GM12878 (cell line): ENCODE data around the gene PRKAG2. TPM values are rescaled to one million over a fixed set of nuclear protein-coding genes. Genes with fewer than 3 reads are reported as not detected.

ENCODE experiments used
- ATAC-seq: fragments of 200-7000 bp; cut with Tn5 transposase; 3 replicates; pipeline ENCODE4 v1.9.1; 2020; ENCODE audit warnings: mild to moderate bottlenecking, moderate library complexity
- BruUV-seq: library from RNA; stranded (reverse); fragments of 400-500 nt; replicated peaks from 2 replicates; lab custom pipeline; 2021; lab: Mats Ljungman, UMichigan
- CTCF ChIA-PET: fragments of 300-600 bp; sonication (Branson Sonifier 250); formaldehyde crosslinking; extraction: SDS; loops from one replicate; lab custom pipeline; 2021; ENCODE audit warnings: inconsistent platforms; lab: Yijun Ruan, JAX
- POLR2A ChIA-PET: fragments of 350-600 bp; formaldehyde crosslinking; extraction: SDS; loops from one replicate; lab custom pipeline; 2021; ENCODE audit warnings: inconsistent platforms; lab: Charles Lee
- RAD21 ChIA-PET: fragments of 300-600 bp; sonication (Branson Sonifier 250); formaldehyde crosslinking; loops from one replicate; lab custom pipeline; 2023; ENCODE audit warnings: antibody characterized with exemption; ENCODE audit not compliant: unreplicated experiment; lab: Charles Lee
- SMC1A ChIA-PET: fragments of 300-600 bp; sonication (Branson Sonifier 250); formaldehyde crosslinking; loops from one replicate; lab custom pipeline; 2023; ENCODE audit not compliant: unreplicated experiment, uncharacterized antibody; lab: Charles Lee
- DNase-seq: peaks from one replicate; pipeline ENCODE4 v3.0.0-alpha.2; 2011; ENCODE audit warnings: low read depth, low spot score
- FAIRE-seq: peaks from 3 replicates; lab custom pipeline; 2011; peaks lifted over from hg19 to GRCh38; lab: Jason Lieb, UNC
- H2AFZ ChIP-seq: 2 replicates; pipeline ENCODE4 v1.6.0; 2011; ENCODE audit warnings: low read depth, low read length, control low read depth; ENCODE audit not compliant: control insufficient read depth
- H3K27ac ChIP-seq: 2 replicates; pipeline ENCODE4 v1.5.1; 2011; ENCODE audit warnings: control low read depth; ENCODE audit not compliant: control insufficient read depth, insufficient read depth
- H3K27me3 ChIP-seq, 2 experiments: replicated peaks in 1 of 2; 2 replicates each; pipeline versions ENCODE4 v1.6.0 to v1.6.1; 2011; ENCODE audit warnings: low read length in 1 of 2; ENCODE audit not compliant: control insufficient read depth in 2 of 2, insufficient read depth in 2 of 2
- H3K36me3 ChIP-seq, 2 experiments: 2 replicates each; pipeline ENCODE4 v1.5.1; 2011; ENCODE audit warnings: low read length in 1 of 2; ENCODE audit not compliant: control insufficient read depth in 2 of 2, insufficient read depth in 2 of 2
- H3K4me1 ChIP-seq: 2 replicates; pipeline ENCODE4 v1.6.1; 2011; ENCODE audit warnings: mild to moderate bottlenecking, low read length, moderate library complexity, mixed read lengths; ENCODE audit not compliant: control insufficient read depth, insufficient read depth
- H3K4me2 ChIP-seq: 2 replicates; pipeline ENCODE4 v1.6.0; 2011; ENCODE audit warnings: control low read depth; ENCODE audit not compliant: control insufficient read depth, insufficient read depth
- H3K4me3 ChIP-seq: fragments of 200-600 bp; sonication (generic); 2 replicates; pipeline ENCODE4 v1.5.1; 2016
- H3K79me2 ChIP-seq: 2 replicates; pipeline ENCODE4 v1.6.0; 2011; ENCODE audit warnings: low read length; ENCODE audit not compliant: control insufficient read depth, insufficient read depth
- H3K9ac ChIP-seq: 2 replicates; pipeline ENCODE4 v1.8.0; 2011; ENCODE audit warnings: low read length, control low read depth, mixed read lengths; ENCODE audit not compliant: control insufficient read depth, insufficient read depth
- H3K9me3 ChIP-seq: replicated peaks from 3 replicates; pipeline ENCODE4 v1.5.1; 2011; ENCODE audit warnings: mild to moderate bottlenecking, low read length; ENCODE audit not compliant: control insufficient read depth, insufficient read depth
- H4K20me1 ChIP-seq: 2 replicates; pipeline ENCODE4 v1.6.0; 2011; ENCODE audit not compliant: control insufficient read depth, insufficient read depth
- KAT2A ChIP-seq: conservative IDR thresholded peaks from 2 replicates; pipeline ENCODE4 v1.6.1; 2011; ENCODE audit warnings: low read depth, low read length; ENCODE audit not compliant: control insufficient read depth
- ZNF217 ChIP-seq: fragments of 450-650 bp; IDR thresholded peaks from 2 replicates; pipeline ENCODE4 v1.6.1; 2017; ENCODE audit warnings: antibody characterized with exemption, mild to moderate bottlenecking
- WGBS: methylation state at CpG from one replicate; pipeline ENCODE4 v1.1.6; 2016; ENCODE audit warnings: low lambda C conversion rate; ENCODE audit not compliant: insufficient replicate concordance, insufficient coverage; ENCODE audit errors: missing lambda C conversion rate; 5-methylcytosine and 5-hydroxymethylcytosine counted together
- in situ Hi-C: fragments of 300-500 bp; cut with MboI; formaldehyde crosslinking; loops from 9 replicates; pipeline ENCODE4 v1.14.3; 2018; ENCODE audit warnings: mixed read lengths
- intact Hi-C: fragments of 100-400 bp; cut with micrococcal nuclease; formaldehyde crosslinking; loops from one replicate; pipeline ENCODE4 v1.14.2; 2022; ENCODE audit not compliant: unreplicated experiment
- polyA plus RNA-seq, 11 experiments: library from polyadenylated mRNA; depleted of rRNA in 4 of 11; unstranded in 6 of 11; stranded (reverse) in 5 of 11; fragments of >200 nt; fragmentation: Nextera tagmentation in 4 of 11; fragmentation: Illumina TruSeq in 1 of 11; extraction: Ambion mirVana in 4 of 11; extraction: Trizol in 1 of 11; gene quantifications; 1 replicate in 1 of 11; 2 replicates in 10 of 11; pipeline versions ENCODE4 v1.2.1 to v1.2.3, GENCODE V29; 2011 to 2016; ENCODE audit warnings: inconsistent platforms in 2 of 11, missing spikeins in 2 of 11, low read depth in 1 of 11
- total RNA-seq, 4 experiments: library from RNA; depleted of rRNA in 3 of 4; stranded (reverse); fragments of >200 nt in 3 of 4; fragmentation: Illumina TruSeq in 1 of 4; extraction: Trizol in 1 of 4; gene quantifications; 2 replicates each; pipeline versions ENCODE4 v1.2.1 to v1.2.3, GENCODE V29; 2013 to 2021
- TF ChIP-seq, protein P1 (sequence below): fragments of 450-650 bp; conservative IDR thresholded peaks from 2 replicates; pipeline ENCODE4 v1.6.1; 2017; ENCODE audit warnings: mild to moderate bottlenecking, moderate library complexity

PRKAG2 gene
- total and polyA plus RNA-seq, 10 of the 15 experiments (the other 5 are each of a cell fraction or from before 2014, with no cell fraction given), result 3.4 to 8.9 (median 6.8) TPM

DNA sequence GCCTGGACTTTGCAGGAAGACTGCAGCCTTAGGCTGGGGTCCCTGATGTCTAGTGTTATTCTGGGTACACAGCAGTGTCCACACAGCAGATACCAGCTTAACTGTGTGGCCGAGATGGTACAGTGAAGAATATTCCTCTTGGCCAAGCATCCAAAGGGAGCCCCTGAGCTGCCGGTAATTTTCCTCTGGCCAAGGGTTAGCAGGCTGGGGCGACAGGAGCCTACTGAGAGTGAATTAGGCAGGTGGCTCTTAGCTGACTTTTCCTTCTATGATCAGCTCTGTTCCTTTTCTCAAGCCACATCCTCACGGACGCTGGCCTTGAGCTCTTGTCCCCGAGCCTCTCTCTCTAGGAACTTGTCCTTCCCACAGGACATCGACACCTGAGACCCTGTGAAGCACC, 29.8 kb downstream of the PRKAG2 start (continued):
- TF ChIP-seq, protein P1, sequence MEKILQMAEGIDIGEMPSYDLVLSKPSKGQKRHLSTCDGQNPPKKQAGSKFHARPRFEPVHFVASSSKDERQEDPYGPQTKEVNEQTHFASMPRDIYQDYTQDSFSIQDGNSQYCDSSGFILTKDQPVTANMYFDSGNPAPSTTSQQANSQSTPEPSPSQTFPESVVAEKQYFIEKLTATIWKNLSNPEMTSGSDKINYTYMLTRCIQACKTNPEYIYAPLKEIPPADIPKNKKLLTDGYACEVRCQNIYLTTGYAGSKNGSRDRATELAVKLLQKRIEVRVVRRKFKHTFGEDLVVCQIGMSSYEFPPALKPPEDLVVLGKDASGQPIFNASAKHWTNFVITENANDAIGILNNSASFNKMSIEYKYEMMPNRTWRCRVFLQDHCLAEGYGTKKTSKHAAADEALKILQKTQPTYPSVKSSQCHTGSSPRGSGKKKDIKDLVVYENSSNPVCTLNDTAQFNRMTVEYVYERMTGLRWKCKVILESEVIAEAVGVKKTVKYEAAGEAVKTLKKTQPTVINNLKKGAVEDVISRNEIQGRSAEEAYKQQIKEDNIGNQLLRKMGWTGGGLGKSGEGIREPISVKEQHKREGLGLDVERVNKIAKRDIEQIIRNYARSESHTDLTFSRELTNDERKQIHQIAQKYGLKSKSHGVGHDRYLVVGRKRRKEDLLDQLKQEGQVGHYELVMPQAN, result no peak
- TF ChIP-seq KAT2A, result no peak

DNA sequence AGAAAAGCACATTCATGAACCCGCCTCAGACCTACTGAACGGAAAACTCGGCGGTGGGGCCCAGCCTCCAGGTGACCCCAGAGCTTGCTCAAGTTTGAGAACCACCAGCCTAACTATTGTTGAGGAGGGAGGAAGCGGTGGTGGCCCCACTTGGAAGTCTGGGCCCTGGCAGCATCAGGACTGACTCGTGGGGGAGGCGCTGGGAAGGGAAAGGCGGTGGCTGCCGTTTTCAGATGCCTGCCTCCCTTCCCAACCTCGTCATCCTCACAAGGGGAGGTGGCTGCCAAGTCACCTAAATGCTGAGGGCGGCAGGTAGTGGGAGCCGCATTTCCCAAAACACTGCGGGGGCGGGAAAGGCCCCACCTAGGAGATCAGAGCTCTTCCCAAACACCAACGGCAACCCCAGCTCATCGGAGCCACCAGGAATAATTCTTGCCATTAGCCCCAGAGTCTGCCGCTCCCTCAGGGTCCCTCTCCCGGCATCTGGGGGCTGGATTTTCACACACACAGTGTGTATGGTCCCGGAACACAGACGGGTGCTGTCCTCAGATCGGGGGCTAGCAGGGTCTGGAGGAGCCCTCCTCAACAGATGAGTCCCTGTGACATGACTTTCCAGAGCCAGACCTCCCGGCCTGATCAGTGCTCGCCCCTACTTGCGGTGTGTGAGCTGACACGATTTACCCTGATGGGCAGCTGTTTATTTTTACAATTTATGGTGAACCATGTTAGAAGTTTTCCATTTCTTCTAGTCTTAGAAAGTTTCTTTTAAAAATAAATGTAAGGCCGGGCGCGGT, 31.3 kb downstream of the PRKAG2 start:
- no TSS peak for BruUV-seq
- H3K9me3 ChIP-seq, result no peaks in the 10 kb centered on the region
- ChIA-PET POLR2A (no interaction called here), RAD21 (no interaction called here), CTCF (no interaction called here)
- in situ Hi-C loops, result no loop called here
- peaks cover 4% of the 10 kb centered on the region for H3K4me1 ChIP-seq
- no peaks in the 10 kb centered on the region for H3K27me3 ChIP-seq
- no peak overlapping the region for H3K27ac ChIP-seq
- no peak for ATAC-seq
- no peak for TF ChIP-seq ZNF217
- TF ChIP-seq, all 136 proteins: peak for 0
- Histone ChIP-seq H3K36me3 (no peaks in the 10 kb centered on the region), H3K9ac (no peak overlapping the region), H4K20me1 (no peaks in the 10 kb centered on the region), H2AFZ (no peak overlapping the region), H3K4me3 (no peak overlapping the region), H3K79me2 (no peaks in the 10 kb centered on the region), H3K4me2 (no peak overlapping the region)
- intact Hi-C loops, result no loop called here
- FAIRE-seq (no peak), DNase-seq (no peak)
- 92% methylated on average over 27 of the region's 28 CpGs for WGBS
- SMC1A ChIA-PET, result no interaction called here
